Right lobe of liver (tissue), 4 donors: ENCODE data around the gene HAP1.

ENCODE experiments used
- CTCF ChIP-seq, 4 donors: fragments of 200-600 bp in 3 of 4; fragments of 450-650 bp in 1 of 4; IDR thresholded peaks; one replicate each; pipeline versions ENCODE4 v1.5.1 to v1.8.0; 2016 to 2022; ENCODE audit warnings: antibody characterized with exemption in 4 of 4, mild to moderate bottlenecking in 2 of 4
- POLR2A ChIP-seq: fragments of 450-650 bp; IDR thresholded peaks from one replicate; pipeline ENCODE4 v1.6.1; 2017; ENCODE audit warnings: antibody characterized with exemption, mild to moderate bottlenecking
- donor health status: DM: no; HTN: no; CAD: no.
- donor health status: DM: no; HTN: no; CAD: no.
- donor health status: DM: no; HTN: yes; CAD: no.

GRCh38 chr17:41760878-41761277 lies 26.4 kb upstream of the HAP1 start:
- TF ChIP-seq CTCF (IDR thresholded peaks at IDR 0.05) (no peak), POLR2A (no peak)
